RPMI8226 (cell line): Measurements from ENCODE around the gene SDHB.
A peak's percentile ranks its signal among the peaks of the same experiment; 100 is the strongest.

Source experiments
- DNase-seq: peaks from one replicate; pipeline ENCODE4 v3.0.0-alpha.2; 2015

The SDHB gene

GRCh38 chr1:17011092-17011438, 42.8 kb downstream of the SDHB start:
- no peak for DNase-seq

DNA sequence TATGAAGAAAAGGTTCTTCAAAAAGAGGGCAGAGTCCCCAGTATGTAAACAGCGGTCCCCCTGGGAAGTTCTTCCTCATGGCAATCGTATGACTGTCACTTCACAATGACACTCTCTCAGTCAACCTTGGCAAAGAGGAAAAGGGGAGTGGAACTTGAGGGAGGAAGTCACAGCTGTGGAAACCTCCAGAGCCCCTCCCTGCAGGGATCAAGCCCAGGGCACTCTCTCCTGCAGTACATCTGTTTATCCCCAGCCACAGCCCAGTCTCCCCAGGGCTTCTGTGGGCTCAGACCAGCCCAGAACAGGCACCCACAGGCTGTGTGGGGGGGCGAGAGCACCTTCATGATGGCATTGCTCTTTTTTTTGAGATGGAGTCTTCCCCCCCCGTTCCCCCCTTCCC, 44.1 kb downstream of the SDHB start:
- DNase-seq: peak; percentile 38

- DNase-seq: no peak
Observed at GRCh38 chr1:17008208-17008855, 45.5 kb downstream of the SDHB start.

GRCh38 chr1:17007121-17007520, 46.7 kb downstream of the SDHB start:
- DNase-seq: no peak

DNA sequence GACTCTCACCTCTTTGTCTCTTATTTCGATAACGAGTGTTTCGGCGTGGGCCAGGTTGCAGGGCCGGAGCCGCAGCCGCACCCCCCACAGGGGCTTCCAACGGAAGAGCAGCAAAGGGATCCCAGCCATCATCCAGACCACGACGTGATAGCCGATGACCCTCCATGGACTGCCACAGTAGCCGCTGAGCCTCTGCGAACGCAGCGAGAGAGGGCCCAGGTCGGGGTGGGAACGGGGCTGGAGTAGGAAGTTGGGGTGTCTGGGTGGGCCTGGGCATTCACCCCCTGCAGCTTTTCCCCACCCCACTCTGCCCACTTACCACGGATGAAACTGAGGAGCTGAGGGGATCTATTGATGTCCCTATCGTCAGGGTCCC, 48.5 kb downstream of the SDHB start:
- DNase-seq: no peak

DNA sequence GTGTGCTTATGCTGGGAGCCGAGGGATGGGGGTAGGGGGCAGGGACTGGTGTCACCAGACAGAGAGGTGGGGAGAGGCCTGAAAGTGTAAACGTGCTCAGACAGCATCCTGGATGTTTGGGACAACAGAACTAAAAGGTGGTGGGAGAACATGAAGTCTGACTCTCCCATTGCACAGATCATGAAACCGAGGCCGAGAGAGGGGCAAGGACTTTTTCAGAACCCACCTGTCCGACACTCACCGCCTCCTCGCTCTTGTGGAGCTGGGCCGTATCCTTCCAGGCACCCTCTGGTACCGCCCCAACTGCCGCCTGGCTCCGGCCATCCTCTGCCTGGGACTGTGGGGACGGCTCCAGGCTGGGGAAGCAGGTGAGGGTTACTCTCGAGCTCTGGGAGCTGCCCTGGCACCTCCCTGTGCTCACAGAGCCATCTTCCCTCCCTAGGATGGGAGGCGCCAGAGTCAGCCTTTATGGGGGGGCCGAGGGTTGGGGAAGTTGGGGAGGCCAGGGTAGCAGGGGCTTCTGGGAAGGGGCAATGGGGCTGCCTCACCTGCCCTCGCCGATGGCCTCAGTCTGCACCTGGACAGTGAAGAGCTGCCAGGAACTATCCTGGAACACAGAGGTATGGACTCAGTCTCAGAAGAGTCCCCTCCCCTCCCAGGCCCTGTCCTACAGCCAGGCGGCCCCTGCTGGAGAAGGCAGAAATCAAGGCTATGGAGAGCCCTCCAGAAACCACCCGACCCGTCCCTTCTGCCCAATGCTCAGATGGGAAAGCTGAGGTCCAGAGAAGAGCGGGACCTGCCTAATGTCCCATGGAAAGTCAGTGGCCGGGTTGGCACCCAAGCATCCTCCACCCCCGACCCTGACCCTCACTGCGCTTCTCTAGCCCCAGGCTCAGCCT, 49.1 kb downstream of the SDHB start:
- DNase-seq: no peak

DNA sequence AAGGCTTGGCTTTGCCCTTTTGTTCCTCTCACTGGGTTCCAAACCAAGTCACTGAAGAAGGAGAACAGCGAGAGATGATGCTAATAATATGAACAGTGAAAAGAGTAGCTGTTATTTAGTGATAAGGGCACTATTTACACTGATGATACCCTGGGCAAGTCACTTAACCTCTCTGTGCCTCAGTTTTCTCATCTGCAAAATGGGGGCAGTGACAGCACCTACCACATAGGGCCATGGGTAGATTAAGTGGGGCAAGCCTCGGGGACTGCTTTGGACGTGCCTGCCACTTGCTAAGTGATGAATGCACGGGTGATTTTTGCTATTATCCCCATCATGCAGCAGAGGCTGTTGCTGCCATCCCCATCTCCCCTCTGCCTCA, 51.3 kb downstream of the SDHB start:
- DNase-seq: no peak

DNA sequence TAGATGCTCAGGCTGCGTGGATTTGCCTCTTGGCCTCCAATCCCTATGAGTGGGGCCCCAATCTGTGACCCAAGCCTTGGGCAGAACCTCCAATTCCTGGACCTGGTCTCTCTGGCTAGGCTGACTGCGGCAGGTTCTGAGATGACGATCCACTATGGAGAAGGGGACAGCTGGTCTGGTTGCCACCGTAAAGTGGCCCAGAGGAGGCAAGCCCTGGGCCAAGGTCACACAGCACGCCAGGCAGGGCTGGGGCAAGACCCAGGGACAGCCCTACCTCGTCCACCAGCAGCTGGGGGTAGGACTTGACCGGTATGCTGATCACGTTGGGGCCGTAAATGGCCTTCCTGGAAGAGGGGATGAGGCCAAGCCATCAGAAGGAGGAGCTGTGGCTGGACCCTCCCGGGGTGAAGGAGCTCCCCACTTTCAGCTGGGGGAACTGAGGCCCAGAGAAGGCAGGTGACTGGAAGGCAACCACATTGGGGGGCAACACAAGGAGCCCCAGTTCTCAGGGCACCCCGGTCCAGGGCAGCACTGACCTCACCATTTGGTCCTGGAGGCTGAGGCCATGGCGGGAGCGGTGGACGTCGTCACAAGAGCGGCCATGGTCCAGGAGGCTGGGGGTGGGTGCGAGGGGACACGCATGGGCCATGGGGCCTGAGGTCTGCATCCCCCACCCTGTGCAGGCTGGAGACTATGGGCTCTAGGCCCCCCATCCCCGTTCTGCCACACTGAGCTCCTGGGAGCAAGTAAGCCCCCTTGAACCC, 51.9 kb downstream of the SDHB start:
- no peak for DNase-seq

- no peak for DNase-seq
Observed at GRCh38 chr1:16999863-17000262, 54.0 kb downstream of the SDHB start.

- no peak for DNase-seq
Observed at GRCh38 chr1:16998589-16998988, 55.2 kb downstream of the SDHB start.

DNA sequence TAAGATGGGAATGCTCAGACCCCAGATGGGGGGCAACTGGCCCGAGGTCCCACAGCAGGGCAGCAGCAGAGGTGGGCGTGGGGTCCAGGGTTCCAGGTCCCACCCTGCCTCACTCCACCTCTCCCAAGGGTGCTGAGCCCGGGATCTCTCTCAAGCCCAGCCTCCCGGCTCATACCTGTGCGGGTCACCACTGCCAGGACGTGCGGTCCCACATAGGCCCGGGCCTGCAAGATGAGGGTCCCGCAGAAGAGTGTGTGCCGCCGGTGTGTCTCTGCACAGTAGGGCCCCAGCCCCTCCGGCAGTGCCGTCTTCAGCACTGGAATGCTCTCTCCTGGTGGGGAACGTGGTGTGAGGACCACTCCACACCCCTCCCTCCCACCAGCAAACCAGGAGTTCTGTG, 57.0 kb downstream of the SDHB start:
- no peak for DNase-seq

DNA sequence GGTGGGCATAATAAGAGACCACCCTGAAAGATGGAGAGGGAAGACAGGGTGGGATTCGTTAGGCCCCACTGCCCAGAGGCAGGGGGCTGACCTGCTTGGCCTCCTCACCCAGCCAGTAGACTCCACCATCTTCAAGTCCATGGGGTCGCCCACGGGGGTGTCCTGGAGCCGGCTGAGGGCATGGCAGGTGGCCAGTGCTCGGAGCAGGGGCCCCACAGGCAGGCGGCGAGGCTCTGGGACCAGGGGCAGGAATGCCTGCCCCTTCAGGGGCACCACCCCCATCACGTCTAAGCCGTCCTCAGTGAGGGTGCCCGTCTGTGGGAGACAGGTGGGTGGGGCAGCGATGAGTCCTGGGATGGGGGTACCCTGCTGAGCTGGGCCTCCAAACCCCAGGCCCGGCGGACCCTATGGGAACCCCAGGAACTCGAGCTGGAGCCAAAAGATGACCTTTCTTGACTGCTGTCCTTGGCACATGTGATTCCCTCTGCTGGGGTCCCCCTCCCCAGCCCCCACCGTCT, 60.3 kb downstream of the SDHB start:
- no peak for DNase-seq

GRCh38 chr1:16992675-16993074, 61.2 kb downstream of the SDHB start:
- DNase-seq: no peak

- DNase-seq: no peak
Observed at GRCh38 chr1:16992102-16992501, 61.7 kb downstream of the SDHB start.

GRCh38 chr1:16991571-16991970, 62.3 kb downstream of the SDHB start:
- no peak for DNase-seq

DNA sequence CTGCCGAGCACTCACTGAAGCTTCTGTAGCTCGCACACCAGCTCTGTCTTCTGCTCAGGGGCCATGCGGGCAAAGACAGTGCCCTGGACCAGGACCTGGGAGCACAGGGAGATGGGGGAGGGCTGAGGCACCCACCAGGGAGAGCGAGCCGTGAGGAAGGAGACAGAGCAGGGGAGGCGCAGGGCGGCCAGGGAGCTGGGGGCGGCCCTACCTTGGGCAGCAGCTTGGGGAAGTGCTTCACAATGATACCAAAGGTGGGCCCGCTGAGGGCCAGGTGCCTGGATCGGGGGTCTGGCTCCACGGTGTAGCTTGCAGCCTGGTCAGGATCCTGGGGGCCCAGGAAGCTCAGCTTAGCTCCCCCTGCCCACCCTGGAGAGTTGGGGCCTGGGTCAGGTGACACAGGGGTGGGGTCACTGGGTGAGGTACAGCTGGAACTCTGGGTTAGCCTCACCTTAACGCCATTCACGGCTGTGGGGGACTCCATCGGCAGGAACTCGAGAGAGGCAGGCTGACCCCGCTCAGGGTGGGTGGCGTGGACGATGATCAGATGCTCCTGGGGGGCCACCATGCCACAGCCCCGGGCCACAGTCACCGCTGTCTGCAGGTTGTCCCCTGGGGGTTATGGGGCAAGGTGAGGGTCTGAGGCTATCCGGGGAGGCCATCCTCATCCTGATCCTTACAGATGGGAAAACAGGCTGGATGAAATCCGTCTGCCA, 64.0 kb downstream of the SDHB start:
- DNase-seq: no peak

DNA sequence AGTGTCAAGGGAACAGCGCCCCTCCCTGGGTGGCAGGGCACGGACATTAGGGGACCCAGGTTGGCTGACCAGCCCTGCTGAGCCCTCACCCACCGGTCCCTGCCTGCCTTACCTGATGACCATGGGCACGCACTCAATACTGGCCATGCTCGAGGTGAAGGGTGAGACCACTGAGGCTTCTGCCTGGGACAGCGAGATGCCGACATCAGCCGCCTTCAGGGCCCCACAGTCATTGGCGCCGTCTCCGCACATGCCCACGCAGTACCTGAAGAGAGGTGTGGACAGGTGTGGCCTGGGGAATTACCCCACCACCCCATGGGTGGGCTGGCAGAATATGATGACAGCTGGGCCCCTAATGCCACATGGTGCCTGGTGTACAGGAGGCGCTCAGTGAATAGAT, 65.6 kb downstream of the SDHB start:
- no peak for DNase-seq

DNA sequence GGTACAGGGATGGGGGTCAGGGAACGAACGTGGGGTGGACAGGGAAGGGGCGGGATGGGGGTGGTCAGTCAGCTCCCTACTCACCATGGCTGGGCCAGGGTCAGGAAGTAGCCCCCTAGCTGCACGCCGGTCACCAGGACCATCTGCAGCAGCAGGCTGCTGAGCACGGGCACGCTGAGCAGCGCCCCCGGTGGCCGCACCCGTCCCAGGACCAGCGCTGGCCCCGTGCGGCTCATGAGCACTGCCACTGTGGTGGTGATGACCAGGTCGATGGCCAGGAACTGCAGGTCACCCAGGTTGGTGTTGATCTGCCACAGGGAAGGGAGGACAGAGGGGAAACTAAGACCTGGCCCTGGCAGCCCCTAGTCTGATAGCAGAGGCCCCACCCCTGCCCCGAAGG, 66.9 kb downstream of the SDHB start:
- no peak for DNase-seq

DNA sequence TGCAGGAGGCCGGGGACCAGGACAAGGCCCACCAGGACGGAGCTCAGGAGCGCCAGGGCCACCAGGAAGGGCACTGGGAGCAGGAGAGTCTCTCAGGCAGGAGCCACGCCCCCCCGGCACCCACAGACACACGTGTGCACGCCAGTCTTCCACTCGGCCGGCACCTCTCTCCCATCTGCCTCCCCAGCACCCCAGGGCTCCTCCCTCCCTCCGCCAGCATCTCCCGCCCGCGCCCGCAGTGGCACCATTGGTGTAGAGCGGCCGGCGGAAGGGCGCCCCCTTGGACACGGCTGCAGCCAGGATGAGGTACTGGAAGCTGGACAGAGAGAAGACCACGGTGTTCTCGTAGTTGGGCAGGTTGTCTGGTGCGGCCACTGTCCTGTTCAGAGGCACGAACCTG, 67.3 kb downstream of the SDHB start:
- DNase-seq: no peak

- DNase-seq: no peak
Observed at GRCh38 chr1:16986113-16986512, 67.7 kb downstream of the SDHB start.

GRCh38 chr1:16984717-16985116, 69.1 kb downstream of the SDHB start:
- no peak for DNase-seq

GRCh38 chr1:16983649-16984048, 70.2 kb downstream of the SDHB start:
- DNase-seq: no peak

GRCh38 chr1:16982902-16983301, 70.9 kb downstream of the SDHB start:
- no peak for DNase-seq
